ENCODE measurements around the gene ACTA2. TPM values are rescaled to one million over a fixed set of nuclear protein-coding genes. Genes with fewer than 3 reads are reported as not detected.

Gene ACTA2
- polyA plus RNA-seq, 1 of the 3 experiments (the other 2 are of a cell fraction) = 130 TPM

DNA sequence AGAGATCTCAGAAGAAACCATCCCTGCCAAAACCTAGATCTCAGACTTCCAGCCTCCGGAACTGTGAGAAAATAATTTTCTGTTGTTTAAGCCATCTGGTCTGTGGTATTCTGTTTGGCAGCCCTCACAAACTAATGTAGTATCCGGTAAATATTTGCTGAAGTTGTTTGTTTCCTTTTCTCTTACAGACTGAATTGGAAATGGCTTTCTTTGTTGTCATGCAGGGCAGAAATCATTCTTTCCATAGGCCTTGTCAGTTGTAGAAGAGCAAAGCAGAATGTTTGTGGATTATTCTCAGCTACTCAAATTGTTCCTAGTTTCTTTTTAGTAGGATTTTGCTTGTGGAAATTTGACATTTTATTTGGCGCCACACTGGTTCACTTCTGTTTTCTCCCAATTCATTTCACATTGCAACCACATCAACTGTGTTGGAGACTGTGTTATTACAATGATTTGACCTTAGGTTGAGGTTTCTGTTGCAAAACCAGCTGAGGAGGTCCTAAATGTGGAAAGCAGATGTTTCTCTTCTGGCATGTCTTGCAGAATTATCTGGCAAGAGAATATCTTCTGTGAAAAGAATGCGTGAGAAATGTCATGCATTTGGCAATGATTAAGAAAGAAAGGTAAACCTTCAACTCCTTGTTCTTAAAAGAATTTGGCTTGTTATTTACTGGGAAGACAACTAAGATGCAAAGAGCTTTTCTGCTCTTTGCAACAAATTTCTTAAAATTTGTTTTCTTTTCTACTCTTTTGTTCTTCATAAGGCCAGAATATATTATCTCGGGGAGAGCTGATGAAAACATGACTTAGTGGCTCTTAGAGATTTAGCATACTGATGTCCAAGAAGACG, 25.8 kb downstream of the ACTA2 start:
- H3K9me2 ChIP-seq = no peaks in the 10 kb centered on the region
- H3K4me1 ChIP-seq (ENCODE audit: control insufficient read depth in 1 of 2, insufficient read depth in 2 of 2, low read depth in 1 of 2, low read length in 1 of 2) = peaks cover 3 to 12% of the 10 kb centered on the region in 2 experiments; a peak in 3 of 4 replicates
- H3K4me3 ChIP-seq (ENCODE audit: low read depth in 2 of 2, low read length in 1 of 2) = no peak overlapping the region
- H3K27me3 ChIP-seq (ENCODE audit: insufficient read depth) = no peaks in the 10 kb centered on the region
- H3K79me2 ChIP-seq (ENCODE audit: insufficient read depth) = no peaks in the 10 kb centered on the region
- peaks cover 17 to 18% of the 10 kb centered on the region in 2 experiments for H3K36me3 ChIP-seq (replicated peaks in 1 of 2; ENCODE audit: control insufficient read depth in 1 of 2, insufficient read depth in 2 of 2, low read length in 1 of 2)
- ChIA-PET CTCF (interaction anchor here (0.8 to 11.1 kb wide), 5 partner anchors 20 to 362 kb away, joined by 3 to 425 read pairs (median 3); no protein-coding TSS in a partner anchor), POLR2A (no interaction called here)
- no peaks in the 10 kb centered on the region for H4K20me1 ChIP-seq (ENCODE audit: insufficient read depth)
- no peak for DNase-seq
- H3K9ac ChIP-seq = no peak overlapping the region
- WGBS (ENCODE audit: low lambda C conversion rate) = 79% methylated on average over 6 of the region's 6 CpGs
- H3K4me2 ChIP-seq = no peak overlapping the region
- no peaks in the 10 kb centered on the region for H3F3A ChIP-seq (replicated peaks; ENCODE audit: insufficient read depth)
- peak overlapping the region; percentile 54 to 82; a peak in 3 of 4 replicates for H3K27ac ChIP-seq (ENCODE audit: low read depth in 2 of 2, low read length in 1 of 2)
- no peak overlapping the region for H2AFZ ChIP-seq (ENCODE audit: low read depth)
- H3K9me3 ChIP-seq = no peaks in the 10 kb centered on the region
- TF ChIP-seq, protein P1, sequence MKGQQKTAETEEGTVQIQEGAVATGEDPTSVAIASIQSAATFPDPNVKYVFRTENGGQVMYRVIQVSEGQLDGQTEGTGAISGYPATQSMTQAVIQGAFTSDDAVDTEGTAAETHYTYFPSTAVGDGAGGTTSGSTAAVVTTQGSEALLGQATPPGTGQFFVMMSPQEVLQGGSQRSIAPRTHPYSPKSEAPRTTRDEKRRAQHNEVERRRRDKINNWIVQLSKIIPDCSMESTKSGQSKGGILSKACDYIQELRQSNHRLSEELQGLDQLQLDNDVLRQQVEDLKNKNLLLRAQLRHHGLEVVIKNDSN (IDR thresholded peaks at IDR 0.05; ENCODE audit: borderline replicate concordance, low read depth) = no peak
- TF ChIP-seq SIN3A (IDR thresholded peaks at IDR 0.05; ENCODE audit: borderline replicate concordance, low read depth, low read length) (no peak), RAD21 (IDR thresholded peaks at IDR 0.05; ENCODE audit: low read length) (no peak), MAX (IDR thresholded peaks at IDR 0.05; ENCODE audit: low read depth) (0 out of 2 replicates have a peak, but pooled peaks have one; percentile 33), ELF1 (IDR thresholded peaks at IDR 0.05) (no peak), TAF1 (IDR thresholded peaks at IDR 0.05; ENCODE audit: borderline replicate concordance, low read depth, low read length) (no peak), NFIC (IDR thresholded peaks at IDR 0.05; ENCODE audit: borderline replicate concordance) (peak; percentile 40; the same call in 1 of the 2 replicates), EZH2phosphoT487 (IDR thresholded peaks at IDR 0.05; ENCODE audit: borderline replicate concordance, low read depth) (no peak), NRF1 (IDR thresholded peaks at IDR 0.05; ENCODE audit: low read depth, low read length) (no peak), FOSL2 (IDR thresholded peaks at IDR 0.05; ENCODE audit: borderline replicate concordance, low read depth) (no peak), GATA2 (CRISPR knock-in tag; IDR thresholded peaks at IDR 0.05) (no peak), RFX5 (IDR thresholded peaks at IDR 0.05; ENCODE audit: low read length) (no peak), POLR2AphosphoS5 (IDR thresholded peaks at IDR 0.05; ENCODE audit: low read depth, low read length) (peak; percentile 53; the same call in 1 of the 2 replicates), EP300 (IDR thresholded peaks at IDR 0.05; ENCODE audit: borderline replicate concordance in 1 of 2, low read depth in 1 of 2, low read length in 1 of 2) (peak in 1 of 2 experiments; percentile 35; a peak in 1 of 4 replicates), MEF2A (IDR thresholded peaks at IDR 0.05; ENCODE audit: borderline replicate concordance, low read depth) (no peak), TEAD4 (IDR thresholded peaks at IDR 0.05; ENCODE audit: borderline replicate concordance, insufficient read depth) (no peak), MXI1 (IDR thresholded peaks at IDR 0.05; ENCODE audit: low read depth, low read length) (no peak), RXRA (IDR thresholded peaks at IDR 0.05; ENCODE audit: borderline replicate concordance, low read depth) (0 out of 2 replicates have a peak, but pooled peaks have one; percentile 28)
- TF ChIP-seq, protein P2, sequence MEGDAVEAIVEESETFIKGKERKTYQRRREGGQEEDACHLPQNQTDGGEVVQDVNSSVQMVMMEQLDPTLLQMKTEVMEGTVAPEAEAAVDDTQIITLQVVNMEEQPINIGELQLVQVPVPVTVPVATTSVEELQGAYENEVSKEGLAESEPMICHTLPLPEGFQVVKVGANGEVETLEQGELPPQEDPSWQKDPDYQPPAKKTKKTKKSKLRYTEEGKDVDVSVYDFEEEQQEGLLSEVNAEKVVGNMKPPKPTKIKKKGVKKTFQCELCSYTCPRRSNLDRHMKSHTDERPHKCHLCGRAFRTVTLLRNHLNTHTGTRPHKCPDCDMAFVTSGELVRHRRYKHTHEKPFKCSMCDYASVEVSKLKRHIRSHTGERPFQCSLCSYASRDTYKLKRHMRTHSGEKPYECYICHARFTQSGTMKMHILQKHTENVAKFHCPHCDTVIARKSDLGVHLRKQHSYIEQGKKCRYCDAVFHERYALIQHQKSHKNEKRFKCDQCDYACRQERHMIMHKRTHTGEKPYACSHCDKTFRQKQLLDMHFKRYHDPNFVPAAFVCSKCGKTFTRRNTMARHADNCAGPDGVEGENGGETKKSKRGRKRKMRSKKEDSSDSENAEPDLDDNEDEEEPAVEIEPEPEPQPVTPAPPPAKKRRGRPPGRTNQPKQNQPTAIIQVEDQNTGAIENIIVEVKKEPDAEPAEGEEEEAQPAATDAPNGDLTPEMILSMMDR (IDR thresholded peaks at IDR 0.05) = no peak
- TF ChIP-seq, protein P3, sequence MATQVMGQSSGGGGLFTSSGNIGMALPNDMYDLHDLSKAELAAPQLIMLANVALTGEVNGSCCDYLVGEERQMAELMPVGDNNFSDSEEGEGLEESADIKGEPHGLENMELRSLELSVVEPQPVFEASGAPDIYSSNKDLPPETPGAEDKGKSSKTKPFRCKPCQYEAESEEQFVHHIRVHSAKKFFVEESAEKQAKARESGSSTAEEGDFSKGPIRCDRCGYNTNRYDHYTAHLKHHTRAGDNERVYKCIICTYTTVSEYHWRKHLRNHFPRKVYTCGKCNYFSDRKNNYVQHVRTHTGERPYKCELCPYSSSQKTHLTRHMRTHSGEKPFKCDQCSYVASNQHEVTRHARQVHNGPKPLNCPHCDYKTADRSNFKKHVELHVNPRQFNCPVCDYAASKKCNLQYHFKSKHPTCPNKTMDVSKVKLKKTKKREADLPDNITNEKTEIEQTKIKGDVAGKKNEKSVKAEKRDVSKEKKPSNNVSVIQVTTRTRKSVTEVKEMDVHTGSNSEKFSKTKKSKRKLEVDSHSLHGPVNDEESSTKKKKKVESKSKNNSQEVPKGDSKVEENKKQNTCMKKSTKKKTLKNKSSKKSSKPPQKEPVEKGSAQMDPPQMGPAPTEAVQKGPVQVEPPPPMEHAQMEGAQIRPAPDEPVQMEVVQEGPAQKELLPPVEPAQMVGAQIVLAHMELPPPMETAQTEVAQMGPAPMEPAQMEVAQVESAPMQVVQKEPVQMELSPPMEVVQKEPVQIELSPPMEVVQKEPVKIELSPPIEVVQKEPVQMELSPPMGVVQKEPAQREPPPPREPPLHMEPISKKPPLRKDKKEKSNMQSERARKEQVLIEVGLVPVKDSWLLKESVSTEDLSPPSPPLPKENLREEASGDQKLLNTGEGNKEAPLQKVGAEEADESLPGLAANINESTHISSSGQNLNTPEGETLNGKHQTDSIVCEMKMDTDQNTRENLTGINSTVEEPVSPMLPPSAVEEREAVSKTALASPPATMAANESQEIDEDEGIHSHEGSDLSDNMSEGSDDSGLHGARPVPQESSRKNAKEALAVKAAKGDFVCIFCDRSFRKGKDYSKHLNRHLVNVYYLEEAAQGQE (IDR thresholded peaks at IDR 0.05; ENCODE audit: low read depth, low read length) = no peak
- TF ChIP-seq, protein P4, sequence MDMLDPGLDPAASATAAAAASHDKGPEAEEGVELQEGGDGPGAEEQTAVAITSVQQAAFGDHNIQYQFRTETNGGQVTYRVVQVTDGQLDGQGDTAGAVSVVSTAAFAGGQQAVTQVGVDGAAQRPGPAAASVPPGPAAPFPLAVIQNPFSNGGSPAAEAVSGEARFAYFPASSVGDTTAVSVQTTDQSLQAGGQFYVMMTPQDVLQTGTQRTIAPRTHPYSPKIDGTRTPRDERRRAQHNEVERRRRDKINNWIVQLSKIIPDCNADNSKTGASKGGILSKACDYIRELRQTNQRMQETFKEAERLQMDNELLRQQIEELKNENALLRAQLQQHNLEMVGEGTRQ (IDR thresholded peaks at IDR 0.05; ENCODE audit: borderline replicate concordance, low read depth, low read length) = no peak
- TF ChIP-seq, protein P5, sequence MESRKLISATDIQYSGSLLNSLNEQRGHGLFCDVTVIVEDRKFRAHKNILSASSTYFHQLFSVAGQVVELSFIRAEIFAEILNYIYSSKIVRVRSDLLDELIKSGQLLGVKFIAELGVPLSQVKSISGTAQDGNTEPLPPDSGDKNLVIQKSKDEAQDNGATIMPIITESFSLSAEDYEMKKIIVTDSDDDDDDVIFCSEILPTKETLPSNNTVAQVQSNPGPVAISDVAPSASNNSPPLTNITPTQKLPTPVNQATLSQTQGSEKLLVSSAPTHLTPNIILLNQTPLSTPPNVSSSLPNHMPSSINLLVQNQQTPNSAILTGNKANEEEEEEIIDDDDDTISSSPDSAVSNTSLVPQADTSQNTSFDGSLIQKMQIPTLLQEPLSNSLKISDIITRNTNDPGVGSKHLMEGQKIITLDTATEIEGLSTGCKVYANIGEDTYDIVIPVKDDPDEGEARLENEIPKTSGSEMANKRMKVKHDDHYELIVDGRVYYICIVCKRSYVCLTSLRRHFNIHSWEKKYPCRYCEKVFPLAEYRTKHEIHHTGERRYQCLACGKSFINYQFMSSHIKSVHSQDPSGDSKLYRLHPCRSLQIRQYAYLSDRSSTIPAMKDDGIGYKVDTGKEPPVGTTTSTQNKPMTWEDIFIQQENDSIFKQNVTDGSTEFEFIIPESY (IDR thresholded peaks at IDR 0.05; ENCODE audit: borderline replicate concordance, low read depth) = no peak

Data from SK-N-SH (cell line).